Right renal pelvis (tissue), 4 donors: ENCODE results near the gene CDC14B. TPM values are rescaled to one million over a fixed set of nuclear protein-coding genes. Genes with fewer than 3 reads are reported as not detected.

ENCODE experiments used
- DNase-seq, 4 donors: peaks; one replicate each; pipeline ENCODE4 v3.0.0-alpha.2; 2013; ENCODE audit warnings: low read depth in 4 of 4, low spot score in 3 of 4, missing footprints in 1 of 4
- polyA plus RNA-seq, 4 donors: library from polyadenylated mRNA; unstranded; fragments of 120-200 nt; gene quantifications; one replicate each; pipeline ENCODE4 v1.2.1, GENCODE V29; 2013; ENCODE audit not compliant: insufficient read length in 4 of 4

CDC14B gene
- polyA plus RNA-seq: 10 to 100 TPM; 25.0 to 29.8 (median 28.9) TPM

DNA sequence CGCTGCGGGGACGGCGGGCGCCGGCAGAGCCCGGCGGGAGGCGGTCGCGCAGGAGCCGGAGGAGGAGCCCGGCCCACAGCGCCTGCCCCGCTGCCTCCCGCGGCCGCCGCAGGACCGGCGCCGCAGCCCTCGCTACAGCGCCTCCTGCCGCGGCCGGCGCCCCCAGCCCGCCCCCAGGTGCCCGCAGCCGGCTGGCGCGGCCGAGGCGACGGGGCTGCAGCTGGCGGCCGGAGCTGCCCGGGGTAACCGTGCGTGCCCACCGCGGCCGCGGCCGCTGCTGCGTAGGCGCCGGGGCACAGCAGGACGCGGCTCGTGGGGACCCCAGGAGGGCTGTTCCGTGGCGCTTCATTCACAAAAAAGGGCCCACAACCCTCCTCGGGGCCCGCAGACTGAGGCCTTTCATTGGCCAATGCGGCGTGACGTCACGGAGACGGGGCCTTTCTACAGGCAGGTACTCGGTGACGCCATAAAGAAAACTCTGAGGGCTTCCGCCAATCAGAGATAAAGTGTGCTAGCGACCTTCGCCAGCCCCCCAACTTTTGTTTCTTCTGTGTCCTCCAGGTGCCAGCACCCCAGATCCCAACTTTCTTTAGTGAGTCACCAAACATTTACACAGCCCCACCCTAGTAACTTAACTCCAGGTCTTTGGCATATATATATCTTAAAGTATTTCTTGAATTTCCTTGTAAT lies at the start of gene CDC14B:
Gene CDC14B (minus strand): TSS at position 353 of the 690 bp plus-strand sequence. CDS start 465 bp downstream, outside the sequence.
- peak; percentile 85 to 93 (median 89) for DNase-seq

DNA sequence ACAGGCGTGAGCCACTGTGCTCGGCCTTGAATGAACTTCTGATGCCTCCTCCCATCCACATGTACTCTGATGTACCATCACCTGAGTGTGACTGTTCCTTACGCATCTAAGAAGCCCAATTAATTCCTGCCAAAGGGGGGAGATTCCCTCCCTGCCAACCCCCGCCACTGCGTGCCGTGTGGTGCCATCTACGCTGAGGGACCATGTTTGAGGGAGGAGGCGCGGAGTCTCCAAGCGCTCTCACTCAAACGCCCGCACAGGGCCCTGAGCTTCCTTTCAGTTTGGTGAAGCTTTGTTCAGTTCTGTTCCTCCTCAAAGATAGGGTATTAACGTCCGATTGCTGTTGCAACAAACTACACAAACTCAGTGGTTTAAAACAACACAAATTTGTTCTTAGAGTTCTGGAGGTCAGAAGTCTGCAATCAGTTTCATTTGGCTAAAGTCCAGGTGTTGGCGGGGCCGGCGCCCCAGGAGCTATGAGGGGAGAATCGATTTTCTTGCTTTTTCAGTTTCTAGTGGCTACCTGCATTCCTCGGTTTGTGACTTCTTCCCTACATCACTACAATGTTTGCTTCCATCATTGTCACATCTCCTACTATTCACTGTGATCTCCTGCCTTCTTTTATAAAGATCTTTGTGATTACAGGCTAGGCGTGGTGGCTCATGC lies 49.4 kb upstream of the CDC14B start:
- no peak for DNase-seq

DNA sequence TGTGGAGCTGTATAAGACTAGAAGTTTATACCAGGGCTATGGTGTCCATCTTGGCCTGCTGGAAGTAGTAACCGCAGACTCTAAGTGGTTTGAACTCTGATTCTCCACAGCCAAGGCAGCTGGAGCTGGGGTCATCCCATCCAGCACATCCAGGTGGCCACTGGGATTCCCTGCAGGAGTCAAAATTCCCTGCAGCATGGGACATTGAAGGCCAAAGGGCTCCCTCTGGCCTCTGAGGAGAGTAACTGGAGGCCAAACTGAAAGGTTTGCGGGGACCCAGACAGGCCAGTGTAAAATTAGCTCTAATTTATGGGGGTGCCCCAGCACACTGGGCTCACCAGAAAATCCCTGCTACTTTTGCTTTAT lies 47.7 kb upstream of the CDC14B start:
- no peak for DNase-seq

DNA sequence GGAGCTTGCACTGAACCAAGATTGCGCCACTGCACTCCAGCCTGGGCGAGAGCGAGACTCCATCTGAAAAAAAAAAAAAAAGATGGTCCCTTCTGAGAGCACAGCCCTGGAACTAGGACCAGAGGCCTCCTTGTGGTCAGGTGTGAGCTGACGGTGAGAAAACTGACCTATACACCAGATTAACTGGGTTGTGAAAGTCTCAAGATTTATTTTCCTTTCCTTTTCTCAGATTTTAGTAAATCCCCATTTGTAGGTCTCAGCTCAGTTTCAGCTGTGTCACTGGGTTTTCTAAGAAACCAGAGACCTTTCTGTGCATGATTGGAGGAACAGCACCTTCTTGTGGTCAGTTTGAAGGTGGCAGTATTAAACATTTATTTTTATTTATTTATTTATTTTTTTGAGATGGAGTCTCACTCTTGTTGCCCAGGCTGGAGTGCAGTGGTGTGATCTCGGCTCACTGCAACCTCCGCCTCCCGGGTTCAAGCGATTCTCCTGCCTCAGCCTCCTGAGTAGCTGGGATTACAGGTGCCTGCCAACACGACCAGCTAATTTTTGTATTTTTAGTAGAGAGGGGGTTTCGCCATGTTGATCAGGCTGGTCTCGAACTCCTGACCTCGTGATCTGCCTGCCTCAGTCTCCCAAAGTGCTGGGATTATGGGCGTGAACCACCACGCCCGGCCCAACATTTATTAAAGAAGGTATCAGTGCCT lies 47.2 kb upstream of the CDC14B start:
- peak in 3 of 4 donors; percentile 25 to 48 (median 29) for DNase-seq

DNA sequence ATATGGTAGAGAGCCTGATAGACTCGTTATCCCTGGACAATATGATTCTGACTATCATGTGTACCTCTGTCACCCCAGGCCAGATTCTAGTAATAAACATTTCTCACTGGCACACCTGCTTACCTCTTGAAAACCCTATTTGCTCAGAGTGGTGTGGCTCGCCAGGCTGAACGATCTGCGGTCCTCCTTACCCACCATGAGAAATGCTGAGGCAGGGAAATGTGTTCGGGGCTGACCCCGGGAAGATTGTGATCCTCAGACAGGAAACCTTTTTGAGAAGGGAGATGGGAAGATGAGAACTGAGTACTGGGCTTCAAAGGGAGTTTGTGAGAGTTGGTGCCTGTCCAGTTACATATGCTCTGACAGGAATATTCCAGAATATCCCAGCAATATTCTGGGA lies 46.1 kb upstream of the CDC14B start:
- no peak for DNase-seq

DNA sequence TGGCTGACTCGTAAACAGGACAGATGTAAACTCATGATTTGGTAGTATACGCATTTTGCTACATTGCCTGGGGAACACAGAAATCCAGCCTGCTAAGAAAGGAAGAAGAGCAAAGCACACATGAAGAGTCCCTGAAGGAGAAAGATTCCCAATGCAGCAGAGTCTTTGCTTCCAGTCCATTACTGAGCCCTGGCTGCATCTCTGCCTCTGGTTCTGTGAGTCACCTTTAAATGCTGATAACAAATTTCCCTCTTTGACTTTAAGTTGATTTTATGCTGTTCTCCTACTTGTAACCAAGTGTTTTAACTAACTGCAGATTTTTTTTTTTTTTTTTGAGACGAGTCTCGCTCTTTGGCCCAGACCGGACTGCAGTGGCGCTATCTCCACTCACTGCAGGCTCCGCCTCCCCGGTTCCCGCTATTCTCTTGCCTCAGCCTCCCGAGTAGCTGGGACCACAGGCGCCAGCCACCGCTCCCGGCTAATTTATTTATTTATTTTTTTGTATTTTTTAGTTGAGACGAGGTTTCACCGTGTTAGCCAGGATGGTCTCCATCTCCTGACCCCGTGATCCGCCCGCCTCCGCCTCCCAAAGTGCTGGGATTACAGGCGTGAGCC lies 44.0 kb upstream of the CDC14B start:
- DNase-seq: no peak

DNA sequence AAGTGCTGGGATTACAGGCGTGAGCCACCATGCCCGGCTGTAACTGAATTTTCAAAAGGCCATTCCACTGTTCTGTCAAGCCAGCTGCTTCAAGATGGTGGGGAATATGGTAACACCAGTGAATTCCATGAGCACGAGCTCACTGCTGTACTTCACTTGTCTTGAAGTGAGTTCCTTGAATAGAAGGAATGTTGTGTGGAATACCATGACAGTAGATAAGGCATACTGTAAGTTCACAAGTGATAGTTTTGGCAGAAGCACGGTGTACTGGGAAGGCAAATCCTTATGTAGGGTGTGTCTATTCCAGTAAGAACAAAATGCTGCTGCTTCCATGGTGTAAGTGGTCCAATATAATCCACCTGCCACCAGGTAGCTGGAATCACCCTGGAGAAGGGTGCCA lies 42.1 kb upstream of the CDC14B start:
- no peak for DNase-seq

DNA sequence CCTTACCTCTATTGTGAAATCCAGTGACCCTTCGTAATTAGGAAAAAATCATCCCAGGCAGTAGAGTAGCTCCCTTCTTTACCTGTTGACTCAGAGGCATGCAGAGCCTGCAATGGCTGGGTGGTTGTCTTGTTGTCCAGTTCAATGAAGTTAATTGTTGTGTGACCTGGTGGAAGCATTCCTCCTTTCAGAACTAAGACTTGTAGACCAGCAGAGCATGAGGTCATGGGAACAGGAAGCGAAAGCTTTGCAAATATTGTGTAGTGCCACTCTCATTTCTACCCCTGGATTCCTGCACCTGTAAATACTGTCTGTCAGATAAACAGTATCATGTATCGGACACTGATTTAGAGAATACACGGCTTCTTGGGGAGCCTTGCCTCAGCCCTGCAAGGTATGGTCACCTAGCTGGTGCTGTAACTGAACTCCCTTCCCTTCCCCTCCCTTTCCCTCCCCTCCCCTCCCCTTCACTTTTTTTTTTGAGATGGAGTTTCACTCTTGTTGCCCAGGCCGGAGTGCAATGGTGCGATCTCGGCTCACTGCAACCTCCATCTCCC lies 41.1 kb upstream of the CDC14B start:
- DNase-seq: no peak

DNA sequence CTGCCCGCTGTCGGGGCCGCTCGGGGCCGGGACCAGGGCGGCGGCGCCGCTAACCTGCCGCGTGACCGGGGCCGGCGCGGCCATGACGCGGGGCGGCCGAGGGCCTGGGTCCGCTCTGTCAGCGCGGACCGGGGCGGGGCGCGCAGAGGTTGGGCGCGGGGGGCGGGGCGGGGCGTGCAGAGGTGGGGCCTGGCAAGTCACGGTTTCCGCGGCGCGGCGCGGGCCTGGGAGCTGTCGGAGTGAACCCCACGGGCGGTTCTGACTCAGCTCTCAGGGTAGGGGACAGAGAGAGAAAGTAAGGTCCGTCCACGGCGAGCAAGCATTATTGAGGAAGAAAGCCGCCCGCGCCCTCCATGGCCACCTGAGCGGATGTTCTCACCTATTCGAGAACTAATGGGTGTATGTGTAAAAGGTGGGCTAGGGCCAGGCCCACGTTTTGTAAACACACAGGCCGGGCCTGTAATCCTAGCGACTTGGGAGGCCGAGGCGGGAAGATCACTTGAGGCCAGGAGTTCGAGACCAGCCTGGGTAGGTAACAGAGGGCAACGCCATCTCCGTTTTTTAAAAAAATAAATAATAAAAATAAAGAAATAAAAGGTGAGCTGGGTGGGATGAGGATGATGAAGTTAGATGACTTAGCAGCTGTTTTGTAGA lies 35.7 kb upstream of the CDC14B start, which contains the start of gene PRXL2C:
Gene PRXL2C (minus strand): TSS at position 120 of the 654 bp plus-strand sequence. CDS start 36 bp downstream, at position 84.
- peak in 1 of 4 donors; percentile 23 for DNase-seq

DNA sequence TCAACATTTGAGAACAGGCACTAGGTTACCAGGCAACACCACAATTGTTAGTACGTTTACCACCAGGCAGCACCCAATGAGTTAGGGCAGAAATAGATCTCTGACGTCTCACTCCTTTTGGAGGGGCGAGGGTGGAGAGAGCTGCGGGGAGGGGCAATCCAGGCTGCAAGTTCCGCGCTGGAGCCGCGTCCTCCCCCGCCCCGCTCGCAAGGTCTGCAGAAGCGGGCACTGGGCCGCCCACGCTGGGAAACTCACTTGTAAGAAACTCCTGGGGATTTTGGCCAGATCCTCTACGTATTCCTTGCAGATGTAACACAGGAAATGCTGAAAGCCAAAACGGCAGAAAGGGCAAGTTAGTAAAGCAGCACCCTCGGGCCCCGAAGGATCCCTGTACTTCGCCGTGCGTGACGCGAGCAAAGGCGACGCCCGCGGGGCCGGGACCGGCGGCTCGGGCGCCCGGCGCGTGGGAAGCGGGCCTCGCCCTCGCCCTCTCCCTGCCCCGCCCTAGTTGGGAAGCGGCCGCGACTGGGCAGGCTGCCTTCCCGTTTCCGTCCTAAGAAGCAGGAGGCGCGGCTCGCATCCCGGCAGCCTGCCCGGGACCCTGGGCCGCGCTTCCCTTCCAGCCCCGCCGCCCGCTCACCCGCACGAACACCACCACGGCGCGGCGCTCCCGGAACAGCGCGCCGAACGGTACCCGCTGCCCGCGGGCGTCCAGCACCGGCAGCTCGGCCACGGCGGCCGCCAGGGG lies 35.0 kb upstream of the CDC14B start:
- DNase-seq: peak; percentile 27 to 46 (median 40)

DNA sequence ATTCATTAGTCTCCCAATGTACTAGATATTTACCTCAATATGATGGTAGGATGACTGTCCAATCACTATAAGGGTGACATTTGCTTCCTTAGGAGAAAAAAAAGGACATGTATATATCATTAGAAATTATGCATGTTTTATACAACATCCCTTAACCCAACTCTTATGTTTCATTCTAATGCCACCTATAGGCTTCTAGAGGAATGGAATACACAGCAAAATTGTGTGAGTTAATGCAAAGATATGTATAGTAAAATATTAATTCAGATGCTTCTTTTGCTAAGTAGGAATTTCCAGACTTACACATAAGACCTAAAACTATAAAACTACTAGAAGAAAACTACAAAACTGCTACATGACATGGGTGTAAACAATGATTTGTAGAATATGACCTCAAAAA lies 32.0 kb upstream of the CDC14B start:
- no peak for DNase-seq

DNA sequence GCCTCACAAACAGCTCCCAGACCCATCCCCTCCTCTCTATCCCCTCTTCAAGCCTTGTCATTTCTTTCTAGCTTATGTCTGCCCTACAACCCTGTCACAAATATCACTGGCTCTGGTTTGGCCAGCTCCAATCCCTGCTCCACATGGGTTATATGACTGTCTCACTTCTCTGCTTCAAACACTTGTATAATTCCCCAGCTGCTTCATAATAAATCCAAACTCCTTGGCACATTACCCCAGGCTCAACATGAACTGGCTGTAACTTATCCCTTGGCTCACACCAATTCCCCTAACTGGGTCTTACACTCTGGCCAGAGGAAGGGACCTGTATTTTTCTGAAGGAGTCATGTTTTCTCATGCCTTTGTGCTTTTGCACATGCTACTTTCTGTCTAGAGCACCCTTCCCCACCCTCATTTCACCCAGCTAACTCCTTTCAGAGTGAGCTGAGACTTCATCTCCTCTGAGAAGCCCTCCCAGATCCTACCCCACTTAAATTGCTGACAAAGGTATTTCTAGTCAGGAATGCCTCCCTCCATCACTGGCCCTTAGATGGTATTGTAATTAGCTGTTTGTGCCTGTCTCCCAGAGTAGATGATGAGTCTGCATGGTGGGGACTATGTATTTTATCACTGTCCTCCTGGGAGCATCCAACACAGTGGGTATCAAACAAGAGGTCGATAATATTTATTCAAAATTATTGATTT lies 30.1 kb upstream of the CDC14B start:
- no peak for DNase-seq

DNA sequence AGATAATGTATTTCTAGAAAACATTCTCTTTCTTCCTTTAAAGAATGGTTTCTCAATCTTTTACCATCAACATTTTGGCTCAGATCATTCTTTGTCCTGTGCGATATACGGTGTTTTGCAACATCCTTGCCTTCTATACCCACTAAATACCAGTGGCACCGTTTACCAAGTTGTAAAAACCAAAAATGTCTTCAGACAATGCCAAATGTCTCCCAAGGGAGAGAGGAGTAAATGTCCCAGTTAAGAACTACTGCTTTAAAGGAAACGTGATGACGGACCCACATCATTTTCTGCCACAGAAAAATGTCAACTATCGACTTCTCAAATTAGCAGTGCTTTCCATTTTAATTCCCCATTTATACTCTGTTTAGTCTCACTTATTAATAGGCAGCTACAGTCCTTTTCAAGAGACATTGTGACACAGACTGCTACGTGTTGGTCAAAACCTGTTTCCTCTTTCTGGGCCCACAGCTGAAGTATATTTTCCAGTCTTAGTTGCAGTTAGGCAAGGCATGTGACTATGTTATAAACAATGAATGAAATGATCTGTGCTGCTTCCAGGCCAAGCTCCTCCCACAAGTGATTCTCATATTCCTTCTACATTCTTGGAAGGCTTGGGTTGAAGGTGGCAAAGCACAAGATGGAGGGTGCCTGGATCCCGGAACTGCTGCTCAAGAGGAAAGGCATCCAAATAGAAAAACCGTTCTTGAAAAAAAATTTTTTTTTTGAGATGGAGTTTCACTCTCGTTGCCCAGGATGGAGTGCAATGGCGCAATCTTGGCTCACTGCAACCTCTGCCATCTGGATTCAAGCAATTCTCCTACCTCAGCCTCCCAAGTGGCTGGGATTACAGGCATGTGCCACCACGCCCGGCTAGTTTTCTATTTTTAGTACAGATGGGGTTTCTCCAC lies 26.7 kb upstream of the CDC14B start:
- DNase-seq: no peak

DNA sequence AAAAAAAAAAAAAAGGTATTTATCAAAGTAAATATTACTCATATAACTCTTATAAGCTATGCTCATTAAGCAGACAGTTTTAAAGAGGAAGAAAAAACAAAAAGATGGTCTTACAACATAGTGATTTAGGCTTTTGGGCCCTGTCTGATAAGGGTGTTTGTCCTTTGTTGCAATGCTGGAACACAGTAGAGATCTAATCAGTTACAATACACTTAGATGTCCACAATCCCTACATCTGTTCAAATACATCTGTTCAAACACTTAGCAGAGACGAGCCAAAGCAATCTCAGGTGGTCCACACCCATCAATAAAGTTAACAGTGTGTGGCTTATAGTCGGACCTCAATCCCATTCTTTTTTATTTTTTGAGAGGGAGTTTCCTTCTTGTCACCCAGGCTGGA lies 24.5 kb upstream of the CDC14B start:
- DNase-seq: no peak

DNA sequence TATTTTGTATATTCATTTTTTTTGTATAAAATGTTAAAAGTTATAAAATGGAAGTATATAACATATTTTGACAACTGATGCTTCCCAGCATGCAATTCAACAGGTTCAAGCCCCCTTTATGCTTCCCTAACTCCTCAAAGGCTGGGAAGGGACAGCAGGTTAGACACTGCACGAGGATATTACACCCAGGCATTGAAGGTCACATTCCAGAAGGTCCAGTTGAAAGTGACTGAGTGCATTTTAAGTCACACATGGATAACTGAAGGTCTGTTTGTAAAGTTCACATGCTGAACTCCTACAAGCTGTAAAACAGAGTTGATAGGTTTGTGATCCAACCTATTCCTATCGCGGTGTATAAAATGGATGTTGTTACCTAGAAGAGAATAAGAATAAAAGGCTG lies 21.9 kb upstream of the CDC14B start:
- no peak for DNase-seq

DNA sequence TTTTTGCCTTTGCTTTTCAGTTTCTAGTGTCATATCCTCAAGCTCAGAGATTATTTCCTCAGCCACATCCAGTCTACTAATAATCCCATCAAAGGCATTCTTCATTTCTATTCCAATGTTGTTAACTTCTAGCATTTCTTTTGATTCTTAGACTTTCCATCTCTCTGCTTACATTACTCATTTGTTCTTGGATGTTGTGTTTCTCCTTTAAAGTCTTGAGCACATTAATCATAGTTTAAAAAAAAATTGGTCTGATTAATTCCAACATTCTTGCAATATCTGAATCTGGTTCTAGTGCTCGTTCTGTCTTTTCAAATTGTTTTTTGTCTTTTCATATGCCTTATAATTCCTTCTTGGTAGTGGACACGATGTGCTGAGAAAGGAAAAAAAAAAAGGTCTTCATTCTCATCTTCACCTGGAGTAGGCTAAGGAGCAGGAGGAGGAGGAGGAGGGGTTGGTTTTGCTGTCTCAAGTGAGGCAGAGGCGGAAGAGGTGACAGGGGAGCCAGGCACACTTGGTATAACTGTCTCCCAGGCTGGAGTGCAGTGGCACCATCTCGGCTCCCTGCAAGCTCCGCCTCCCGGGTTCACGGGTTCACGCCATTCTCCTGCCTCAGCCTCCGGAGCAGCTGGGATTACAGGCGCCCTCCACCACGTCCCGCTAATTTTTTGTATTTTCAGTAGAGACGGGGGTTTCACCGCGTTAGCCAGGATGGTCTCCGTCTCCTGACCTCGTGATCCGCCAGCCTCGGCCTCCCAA lies 19.1 kb upstream of the CDC14B start:
- no peak for DNase-seq

DNA sequence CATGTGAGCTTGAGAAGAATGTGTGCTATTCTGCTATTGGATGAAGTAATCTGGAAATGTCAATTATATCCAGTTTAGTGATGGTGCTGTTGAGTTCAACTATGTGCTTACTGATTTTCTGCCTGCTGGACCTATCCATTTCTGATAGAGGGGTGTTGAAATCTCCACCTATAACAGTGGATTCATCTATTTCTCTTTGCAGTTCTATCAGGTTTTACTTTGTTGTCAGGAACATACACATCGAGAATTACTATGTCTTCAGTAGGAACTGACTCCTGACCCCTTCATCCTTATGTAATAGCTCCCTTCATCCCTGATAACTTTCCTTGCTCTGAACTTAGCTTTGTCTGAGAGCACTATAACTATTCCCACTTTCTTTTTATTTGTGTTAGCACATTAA lies 16.7 kb upstream of the CDC14B start:
- DNase-seq: no peak
